Activated CD8-positive, alpha-beta memory T cell treated with anti-CD3 and anti-CD28 coated beads, Interleukin-2, amount 50 U/mL, for 1 hour (primary cell): ENCODE data around the gene TAF6L.
"Not testable (repeated sequence)": the region's sequence is repeated elsewhere in the genome, so short reads cannot be mapped to it uniquely, and the experiment has no call there.

Experiments
- DNase-seq: peaks from one replicate; pipeline ENCODE4 v3.0.0-alpha.2; 2020; ENCODE audit errors: extremely low read depth

The TAF6L gene

GRCh38 chr11:62771144-62772021, at the start of gene TAF6L:
TSS of gene TAF6L (plus strand) at chr11:62771396. CDS start at chr11:62775784, 4,388 bp downstream.
- DNase-seq, result peak; percentile 65

- DNase-seq, result no peak
Observed at GRCh38 chr11:62721994-62722393, 49.2 kb upstream of the TAF6L start.

GRCh38 chr11:62724171-62724570, 47.0 kb upstream of the TAF6L start:
- DNase-seq, result no peak

- DNase-seq, result no peak
Observed at GRCh38 chr11:62725646-62726045, 45.5 kb upstream of the TAF6L start.

GRCh38 chr11:62726156-62726914, 44.9 kb upstream of the TAF6L start:
- no peak for DNase-seq

- DNase-seq, result no peak
Observed at GRCh38 chr11:62726915-62727164, 44.4 kb upstream of the TAF6L start.

DNA sequence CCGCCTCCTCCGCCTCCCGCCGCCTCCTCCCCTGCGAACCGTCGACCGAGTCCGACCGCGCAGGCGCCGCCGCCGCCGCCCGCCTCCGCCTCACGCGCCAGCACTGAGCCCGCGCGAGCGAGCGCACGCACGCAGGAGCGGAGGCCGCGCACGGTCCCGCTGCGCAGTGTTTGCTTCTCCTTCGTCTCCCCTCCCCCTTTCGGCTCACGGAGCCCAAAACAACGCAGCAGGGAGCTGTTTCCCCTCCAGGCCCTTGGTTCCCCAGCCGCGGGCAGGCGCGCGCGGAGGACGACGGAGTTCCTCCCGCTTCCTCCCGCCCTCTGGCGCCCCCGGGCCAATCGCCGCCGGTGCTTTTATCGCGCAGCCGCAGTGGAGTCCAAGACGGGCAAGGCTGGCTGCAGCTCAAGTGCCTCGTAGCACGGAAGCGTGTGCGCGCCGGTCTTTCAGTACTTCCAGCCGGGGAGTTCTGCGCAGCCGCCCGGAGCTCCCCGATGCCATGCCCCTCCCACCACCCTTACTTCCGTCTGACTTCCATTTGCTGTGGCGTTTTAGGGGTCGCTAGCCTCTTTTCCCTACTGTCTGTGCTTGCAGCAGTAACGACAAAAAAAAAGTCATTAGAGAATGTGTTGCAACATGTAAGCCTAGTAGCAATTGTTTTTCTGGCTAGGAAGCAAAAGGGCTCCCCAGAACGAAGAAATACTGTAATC, 43.9 kb upstream of the TAF6L start, which contains the start of gene HNRNPUL2:
Gene HNRNPUL2 (minus strand): TSS at position 293 of the 707 bp plus-strand sequence. CDS start 301 bp downstream, outside the sequence.
- DNase-seq, result peak; percentile 95

GRCh38 chr11:62727872-62728170, 43.4 kb upstream of the TAF6L start:
- peak; percentile 84 for DNase-seq

- DNase-seq, result peak; percentile 56
Observed at GRCh38 chr11:62728171-62728988, 42.8 kb upstream of the TAF6L start, which contains the start of gene TTC9C. TSS of gene TTC9C (plus strand) at chr11:62728486. CDS start at chr11:62728849, 363 bp downstream.

DNA sequence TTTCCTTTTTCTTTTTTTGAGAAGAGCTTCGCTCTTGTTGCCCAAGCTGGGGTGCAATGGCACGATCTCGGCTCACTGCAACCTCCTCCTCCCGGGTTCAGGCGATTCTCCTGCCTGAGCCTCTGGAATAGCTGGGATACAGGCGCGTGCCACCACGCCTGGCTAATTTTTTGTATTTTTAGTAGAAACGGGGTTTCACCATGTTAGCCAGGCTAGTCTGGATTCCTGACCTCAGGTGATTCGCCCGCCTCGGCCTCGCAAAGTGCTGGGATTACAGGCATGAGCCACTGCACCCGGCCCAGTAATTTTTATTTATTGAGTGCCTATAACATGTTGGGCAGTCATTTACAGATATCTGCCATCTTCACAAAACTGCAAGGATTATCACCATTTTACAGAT, 41.1 kb upstream of the TAF6L start:
- DNase-seq, result not testable (repeated sequence)

- DNase-seq, result no peak
Observed at GRCh38 chr11:62732830-62733229, 38.4 kb upstream of the TAF6L start.

GRCh38 chr11:62737196-62737595, 34.0 kb upstream of the TAF6L start:
- no peak for DNase-seq

DNA sequence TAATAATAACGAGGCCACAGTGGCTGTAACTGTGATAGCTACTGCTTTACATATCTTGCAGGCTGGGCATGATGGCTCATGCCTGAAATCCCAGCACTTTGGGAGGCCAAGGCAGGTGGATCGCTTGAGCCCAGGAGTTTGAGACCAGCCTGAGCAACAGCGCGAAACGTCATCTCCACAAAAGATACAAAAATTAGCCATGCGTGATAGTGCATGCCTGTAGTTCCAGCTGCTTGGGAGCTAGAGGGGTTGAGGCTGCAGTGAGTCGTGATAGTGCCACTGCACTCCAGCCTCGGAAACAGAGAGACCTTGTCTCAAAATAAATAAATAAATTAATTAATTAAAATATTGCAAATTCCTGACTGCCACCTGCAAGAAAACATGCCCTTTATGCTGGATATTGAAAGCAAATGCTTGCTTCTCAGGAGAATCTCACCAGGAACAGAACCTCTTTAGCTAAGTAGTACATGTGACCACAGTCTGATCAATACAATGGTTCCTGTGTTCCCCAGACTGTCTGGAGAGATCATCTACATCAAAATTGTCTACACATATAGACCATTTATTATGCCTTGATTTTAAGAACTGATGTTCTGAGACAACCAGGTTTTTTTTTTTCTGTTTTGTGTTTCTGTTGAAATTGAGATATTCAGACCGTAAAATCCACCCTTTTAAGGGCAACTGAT, 23.6 kb upstream of the TAF6L start:
- DNase-seq, result no peak

GRCh38 chr11:62749931-62750330, 21.3 kb upstream of the TAF6L start:
- not testable (repeated sequence) for DNase-seq

- no peak for DNase-seq
Observed at GRCh38 chr11:62752177-62752785, 18.9 kb upstream of the TAF6L start.

- no peak for DNase-seq
Observed at GRCh38 chr11:62752994-62753735, 18.0 kb upstream of the TAF6L start.

DNA sequence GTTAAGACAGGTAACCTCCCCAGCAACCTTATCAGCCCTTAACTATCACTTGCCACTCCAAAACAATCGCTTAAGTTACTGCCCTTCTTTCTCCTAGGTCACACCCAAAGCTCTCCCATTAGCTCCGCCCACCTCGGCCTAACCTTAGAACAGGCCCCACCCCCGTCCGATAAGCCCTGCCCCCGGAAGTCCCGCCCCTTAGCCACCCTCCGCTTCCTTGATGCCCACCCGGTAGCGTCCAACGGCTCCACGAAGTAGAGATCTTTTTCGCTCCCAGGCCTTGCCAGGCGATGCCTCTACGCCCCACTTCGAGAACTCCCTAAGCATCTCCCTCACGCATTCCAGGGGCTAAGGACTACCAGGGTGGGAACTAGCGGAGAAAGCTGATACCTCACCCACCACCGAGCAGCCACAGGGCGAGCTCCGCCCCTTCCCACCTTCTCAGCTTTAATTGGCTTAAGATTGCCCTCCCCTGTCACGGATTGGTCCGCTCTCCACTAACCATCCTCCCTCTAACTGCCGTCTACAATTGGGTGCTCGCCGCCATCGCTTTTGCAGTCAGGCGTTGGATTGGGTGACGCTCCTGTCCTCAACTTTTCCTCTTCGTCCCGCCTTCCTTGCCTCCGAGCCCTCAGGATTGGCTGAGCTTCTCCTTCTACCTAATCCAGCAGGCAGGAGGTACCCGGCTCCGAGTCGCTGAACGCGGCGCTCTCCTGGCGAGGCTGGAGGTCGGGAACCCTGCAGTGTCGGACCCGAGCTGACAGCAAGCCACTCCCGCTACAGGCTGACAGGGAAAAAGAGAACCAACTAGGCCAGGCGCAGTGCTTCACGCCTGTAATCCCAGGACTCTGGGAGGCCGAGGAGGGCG, 17.2 kb upstream of the TAF6L start, which contains the start of gene ZBTB3:
Gene ZBTB3 (minus strand): TSS at position 425 of the 868 bp plus-strand sequence. CDS start 496 bp downstream, outside the sequence.
- peak; percentile 96 for DNase-seq

- DNase-seq, result no peak
Observed at GRCh38 chr11:62755086-62755615, 16.0 kb upstream of the TAF6L start.
